ENCODE data around the gene NR6A1. TPM values are rescaled to one million over a fixed set of nuclear protein-coding genes. Genes with fewer than 3 reads are reported as not detected.

The NR6A1 gene
- polyA plus RNA-seq, 1 experiment: 0.10 TPM

DNA sequence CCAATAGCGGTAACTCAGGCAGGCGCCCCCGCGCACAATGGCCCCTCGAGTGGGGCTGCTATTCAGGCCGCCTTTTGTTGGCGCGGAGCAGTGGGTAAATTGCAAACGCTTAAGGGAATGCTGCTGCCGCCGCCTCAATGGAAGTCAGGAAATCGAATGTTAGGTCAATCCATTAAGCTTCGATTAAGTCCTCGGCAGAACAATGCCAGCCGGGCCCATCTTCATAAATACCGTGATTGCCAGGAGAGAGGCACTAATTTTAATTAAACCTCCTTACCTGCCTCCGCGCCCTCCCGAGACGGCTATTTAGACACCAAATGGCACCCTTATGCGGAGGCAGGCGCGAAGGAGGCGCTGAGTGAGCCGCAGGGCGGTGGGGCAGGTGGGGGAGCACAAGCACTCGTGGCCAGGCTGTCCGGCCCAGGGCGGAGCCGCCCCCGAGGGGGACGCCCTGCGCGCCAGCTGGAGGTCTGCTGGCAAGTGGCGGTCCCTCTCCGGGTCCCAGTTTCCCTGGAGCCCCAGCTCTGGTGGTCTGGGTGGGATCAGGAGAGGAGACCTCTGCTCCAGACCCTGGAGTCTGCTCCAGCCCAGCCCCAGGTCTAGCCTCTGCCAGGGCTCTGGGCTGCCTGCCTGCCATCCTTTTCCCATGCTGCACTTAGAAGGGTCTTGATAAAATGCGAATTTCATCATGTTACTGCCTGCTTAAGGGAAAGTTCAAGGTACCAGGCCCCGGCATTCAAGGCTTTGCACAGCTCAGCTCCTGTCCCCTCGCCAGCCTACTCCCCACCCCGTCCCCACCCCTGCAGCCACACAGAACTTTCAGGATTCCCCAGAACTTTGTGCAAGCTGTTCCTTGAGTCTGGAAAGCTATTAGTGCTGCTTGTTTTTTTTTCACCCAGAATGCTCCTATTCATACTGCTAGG lies 283.6 kb downstream of the NR6A1 start:
- POLR2A ChIA-PET: no interaction called here
- CTCF ChIA-PET: interaction anchor here (0.9 kb wide), 1 partner anchor 49 kb away, joined by 3 read pairs; no protein-coding TSS in a partner anchor
- no peak overlapping the region for H3K4me3 ChIP-seq (ENCODE audit: low read depth, low read length)
- DNase-seq (ENCODE audit: low read depth, low spot score): no peak
- TF ChIP-seq, protein P1, sequence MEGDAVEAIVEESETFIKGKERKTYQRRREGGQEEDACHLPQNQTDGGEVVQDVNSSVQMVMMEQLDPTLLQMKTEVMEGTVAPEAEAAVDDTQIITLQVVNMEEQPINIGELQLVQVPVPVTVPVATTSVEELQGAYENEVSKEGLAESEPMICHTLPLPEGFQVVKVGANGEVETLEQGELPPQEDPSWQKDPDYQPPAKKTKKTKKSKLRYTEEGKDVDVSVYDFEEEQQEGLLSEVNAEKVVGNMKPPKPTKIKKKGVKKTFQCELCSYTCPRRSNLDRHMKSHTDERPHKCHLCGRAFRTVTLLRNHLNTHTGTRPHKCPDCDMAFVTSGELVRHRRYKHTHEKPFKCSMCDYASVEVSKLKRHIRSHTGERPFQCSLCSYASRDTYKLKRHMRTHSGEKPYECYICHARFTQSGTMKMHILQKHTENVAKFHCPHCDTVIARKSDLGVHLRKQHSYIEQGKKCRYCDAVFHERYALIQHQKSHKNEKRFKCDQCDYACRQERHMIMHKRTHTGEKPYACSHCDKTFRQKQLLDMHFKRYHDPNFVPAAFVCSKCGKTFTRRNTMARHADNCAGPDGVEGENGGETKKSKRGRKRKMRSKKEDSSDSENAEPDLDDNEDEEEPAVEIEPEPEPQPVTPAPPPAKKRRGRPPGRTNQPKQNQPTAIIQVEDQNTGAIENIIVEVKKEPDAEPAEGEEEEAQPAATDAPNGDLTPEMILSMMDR (IDR thresholded peaks at IDR 0.05; ENCODE audit: low read depth, low read length): no peak
- H3K27ac ChIP-seq (ENCODE audit: low read depth, low read length): no peak overlapping the region
- peaks cover 75% of the 10 kb centered on the region for H3K27me3 ChIP-seq (ENCODE audit: control insufficient read depth, insufficient read depth, low read length)
- no peaks in the 10 kb centered on the region; the same call in 1 of the 2 replicates for H3K9me3 ChIP-seq (ENCODE audit: control insufficient read depth, insufficient read depth, low read length)

DNA sequence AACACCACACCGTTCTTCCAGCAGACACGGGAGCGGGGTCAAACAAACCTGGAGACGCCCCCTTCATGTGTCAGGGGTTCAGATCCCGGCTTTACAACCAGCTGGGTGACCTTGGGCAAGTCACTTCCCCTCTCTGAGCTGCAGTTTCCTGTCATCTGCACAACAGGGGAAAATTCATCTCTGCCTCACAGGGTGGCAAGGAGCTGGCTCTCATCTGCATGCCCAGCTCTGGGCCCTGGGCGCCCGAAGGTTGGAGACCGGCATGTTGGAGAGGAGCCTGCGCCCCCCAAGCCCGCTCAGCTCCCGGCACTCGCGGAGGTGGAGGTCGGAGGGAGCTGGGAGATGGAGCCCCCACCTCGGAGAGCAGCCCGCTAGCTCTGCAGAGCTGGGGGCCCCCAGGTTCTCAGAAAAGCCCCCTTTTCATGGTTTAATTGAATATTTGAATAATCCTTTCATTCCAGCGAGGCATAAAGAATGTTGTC lies 284.3 kb downstream of the NR6A1 start:
- H3K4me3 ChIP-seq (ENCODE audit: low read depth, low read length): no peak overlapping the region
- CTCF ChIA-PET: interaction anchor here (0.9 kb wide), 1 partner anchor 50 kb away, joined by 3 read pairs; no protein-coding TSS in a partner anchor
- no peak overlapping the region for H3K27ac ChIP-seq (ENCODE audit: low read depth, low read length)
- H3K9me3 ChIP-seq (ENCODE audit: control insufficient read depth, insufficient read depth, low read length): no peaks in the 10 kb centered on the region; the same call in 1 of the 2 replicates
- H3K27me3 ChIP-seq (ENCODE audit: control insufficient read depth, insufficient read depth, low read length): peaks cover 76% of the 10 kb centered on the region
- no peak for DNase-seq (ENCODE audit: low read depth, low spot score)
- POLR2A ChIA-PET: no interaction called here
- TF ChIP-seq, protein P1 (IDR thresholded peaks at IDR 0.05; ENCODE audit: low read depth, low read length): no peak

DNA sequence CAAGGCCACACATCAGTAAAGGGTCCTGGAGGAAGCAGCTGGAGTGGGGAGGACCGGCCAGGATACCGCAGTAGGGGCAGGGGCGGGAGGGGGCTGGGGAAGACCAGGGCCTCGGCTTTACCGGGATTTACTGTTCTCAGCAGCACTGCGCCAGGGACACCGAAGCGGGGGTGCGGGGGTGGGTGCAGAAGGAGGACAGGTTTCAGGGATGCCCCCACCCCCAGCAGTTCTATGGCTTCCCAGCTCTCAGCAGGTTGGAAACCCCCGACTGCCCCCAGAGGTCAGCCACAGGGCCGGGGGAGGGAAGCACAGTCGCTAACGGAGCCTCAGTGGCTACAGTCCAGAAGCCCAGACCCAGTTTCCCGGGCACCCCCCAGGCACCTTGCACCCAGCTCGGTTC lies 285.2 kb downstream of the NR6A1 start:
- no peaks in the 10 kb centered on the region; the same call in 1 of the 2 replicates for H3K9me3 ChIP-seq (ENCODE audit: control insufficient read depth, insufficient read depth, low read length)
- TF ChIP-seq, protein P1 (IDR thresholded peaks at IDR 0.05; ENCODE audit: low read depth, low read length): no peak
- peaks cover 79% of the 10 kb centered on the region for H3K27me3 ChIP-seq (ENCODE audit: control insufficient read depth, insufficient read depth, low read length)
- DNase-seq (ENCODE audit: low read depth, low spot score): no peak
- H3K27ac ChIP-seq (ENCODE audit: low read depth, low read length): no peak overlapping the region
- CTCF ChIA-PET: no interaction called here
- no peak overlapping the region for H3K4me3 ChIP-seq (ENCODE audit: low read depth, low read length)
- POLR2A ChIA-PET: no interaction called here

DNA sequence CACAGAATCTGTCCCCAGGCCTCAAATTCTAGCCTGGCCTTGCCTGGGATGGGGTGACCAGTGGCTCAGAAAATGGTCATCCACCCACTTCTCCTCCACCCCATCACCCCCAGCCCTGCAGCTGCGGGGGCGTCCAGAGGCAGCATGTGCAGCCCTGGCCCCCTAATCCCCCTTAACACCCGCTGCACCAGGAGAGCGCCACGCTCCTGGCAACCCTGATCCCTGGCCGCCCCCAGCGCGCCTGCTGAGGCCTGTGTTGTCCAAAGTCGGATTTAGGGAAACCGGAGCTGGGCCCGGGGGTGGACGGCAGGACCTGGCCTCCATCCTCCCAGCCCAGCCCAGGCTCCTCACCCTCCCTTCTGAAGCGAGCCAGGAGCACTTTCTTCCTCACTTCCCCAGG lies 285.9 kb downstream of the NR6A1 start:
- Histone ChIP-seq H3K9me3 (ENCODE audit: control insufficient read depth, insufficient read depth, low read length) (no peaks in the 10 kb centered on the region; the same call in 1 of the 2 replicates), H3K27ac (ENCODE audit: low read depth, low read length) (no peak overlapping the region), H3K27me3 (ENCODE audit: control insufficient read depth, insufficient read depth, low read length) (peaks cover 80% of the 10 kb centered on the region), H3K4me3 (ENCODE audit: low read depth, low read length) (no peak overlapping the region)
- no peak for DNase-seq (ENCODE audit: low read depth, low spot score)
- ChIA-PET CTCF (no interaction called here), POLR2A (no interaction called here)
- TF ChIP-seq, protein P1 (IDR thresholded peaks at IDR 0.05; ENCODE audit: low read depth, low read length): no peak

DNA sequence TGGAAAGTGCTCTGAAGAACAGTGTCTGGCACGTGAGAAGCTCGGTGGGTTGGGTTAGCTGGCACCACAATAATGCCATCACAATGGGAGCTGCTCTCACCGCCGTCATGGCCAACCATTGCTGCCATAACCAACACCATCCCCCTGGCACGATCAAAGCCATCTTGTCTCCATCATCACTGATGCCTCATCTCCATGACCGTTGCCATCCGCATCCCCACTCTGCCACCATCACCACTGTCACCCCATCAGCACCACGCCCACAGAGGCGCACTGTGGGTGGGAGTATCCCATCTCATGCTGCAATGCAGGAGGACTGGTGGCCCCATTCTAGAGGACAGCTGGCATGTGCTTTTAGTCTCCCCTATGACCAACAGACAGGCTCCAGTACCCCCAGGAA lies 287.6 kb downstream of the NR6A1 start:
- no peak for DNase-seq (ENCODE audit: low read depth, low spot score)
- ChIA-PET CTCF (no interaction called here), POLR2A (no interaction called here)
- Histone ChIP-seq H3K27me3 (ENCODE audit: control insufficient read depth, insufficient read depth, low read length) (peaks cover 79% of the 10 kb centered on the region), H3K27ac (ENCODE audit: low read depth, low read length) (no peak overlapping the region), H3K4me3 (ENCODE audit: low read depth, low read length) (no peak overlapping the region), H3K9me3 (ENCODE audit: control insufficient read depth, insufficient read depth, low read length) (no peaks in the 10 kb centered on the region; the same call in 1 of the 2 replicates)
- TF ChIP-seq, protein P1 (IDR thresholded peaks at IDR 0.05; ENCODE audit: low read depth, low read length): no peak
